Liver (tissue), 9 donors: Measurements from ENCODE around the gene MPRIP. TPM values are rescaled to one million over a fixed set of nuclear protein-coding genes. Genes with fewer than 3 reads are reported as not detected.

Source experiments
- DNase-seq: peaks from one replicate; pipeline ENCODE4 v3.0.0-alpha.2; 2017; ENCODE audit warnings: low spot score
- H3K27ac ChIP-seq, 2 donors: one replicate each; pipeline ENCODE4 v1.7.0; 2013; ENCODE audit warnings: inconsistent platforms in 2 of 2, low read length in 2 of 2, control low read depth in 1 of 2, low read depth in 1 of 2, mild to moderate bottlenecking in 1 of 2
- H3K27me3 ChIP-seq, 4 donors: one replicate each; pipeline versions ENCODE4 v1.6.1 to v1.7.0; 2013; ENCODE audit warnings: low read length in 3 of 4, inconsistent platforms in 1 of 4, mild to moderate bottlenecking in 1 of 4, moderate library complexity in 1 of 4; ENCODE audit not compliant: control insufficient read depth in 4 of 4, insufficient read depth in 4 of 4
- H3K36me3 ChIP-seq, 4 donors: one replicate each; pipeline versions ENCODE4 v1.6.1 to v1.7.0; 2013; ENCODE audit warnings: low read length in 3 of 4, mild to moderate bottlenecking in 3 of 4, low read depth in 1 of 4, moderate library complexity in 1 of 4; ENCODE audit not compliant: control insufficient read depth in 4 of 4, insufficient read depth in 3 of 4
- H3K4me1 ChIP-seq, 4 donors: one replicate each; pipeline versions ENCODE4 v1.6.1 to v1.7.0; 2013; ENCODE audit warnings: low read length in 3 of 4, mild to moderate bottlenecking in 3 of 4, moderate library complexity in 1 of 4; ENCODE audit not compliant: control insufficient read depth in 4 of 4, insufficient read depth in 4 of 4
- H3K4me3 ChIP-seq, 3 donors: one replicate each; pipeline versions ENCODE4 v1.6.1 to v1.7.0; 2013; ENCODE audit warnings: low read length in 3 of 3, control low read depth in 1 of 3, low read depth in 1 of 3, mild to moderate bottlenecking in 1 of 3
- H3K9ac ChIP-seq, 2 donors: one replicate each; pipeline ENCODE4 v1.7.0; 2013; ENCODE audit warnings: low read length in 2 of 2, mild to moderate bottlenecking in 2 of 2, moderate library complexity in 2 of 2, control low read depth in 1 of 2, low read depth in 1 of 2
- H3K9me3 ChIP-seq, 4 donors: one replicate each; pipeline versions ENCODE4 v1.6.1 to v1.7.0; 2013; ENCODE audit warnings: low read length in 3 of 4; ENCODE audit not compliant: control insufficient read depth in 4 of 4
- CTCF ChIP-seq: fragments of 150-350 bp; IDR thresholded peaks from 2 replicates; pipeline ENCODE4 v1.5.1; 2017; ENCODE audit warnings: improper control_type of control experiment, low read depth, low read length; ENCODE audit not compliant: missing input control
- EGR1 ChIP-seq, 2 donors: IDR thresholded peaks; 2 replicates each; pipeline ENCODE4 v1.6.1; 2016 to 2018; ENCODE audit warnings: antibody characterized with exemption in 2 of 2, low read depth in 2 of 2
- FOXA1 ChIP-seq: IDR thresholded peaks from 2 replicates; pipeline ENCODE4 v1.6.1; 2016; ENCODE audit warnings: antibody characterized with exemption
- FOXA2 ChIP-seq: IDR thresholded peaks from 2 replicates; pipeline ENCODE4 v1.6.1; 2016; ENCODE audit warnings: antibody characterized with exemption
- HNF4A ChIP-seq, 2 donors: conservative IDR thresholded peaks; 2 replicates each; pipeline ENCODE4 v1.6.1; 2016; ENCODE audit warnings: antibody characterized with exemption in 2 of 2, mild to moderate bottlenecking in 2 of 2
- MAX ChIP-seq: IDR thresholded peaks from 2 replicates; pipeline ENCODE4 v1.6.1; 2016; ENCODE audit warnings: antibody characterized with exemption
- RAD21 ChIP-seq, 2 donors: IDR thresholded peaks; 2 replicates each; pipeline ENCODE4 v1.6.1; 2016; ENCODE audit warnings: antibody characterized with exemption in 2 of 2, mild to moderate bottlenecking in 2 of 2
- REST ChIP-seq: IDR thresholded peaks from 2 replicates; pipeline ENCODE4 v1.6.1; 2016; ENCODE audit warnings: antibody characterized with exemption, mild to moderate bottlenecking
- SP1 ChIP-seq: IDR thresholded peaks from 2 replicates; pipeline ENCODE4 v1.6.1; 2018; ENCODE audit warnings: antibody characterized with exemption, mild to moderate bottlenecking
- TAF1 ChIP-seq: conservative IDR thresholded peaks from 2 replicates; pipeline ENCODE4 v1.6.1; 2016; ENCODE audit warnings: antibody characterized with exemption, mild to moderate bottlenecking
- YY1 ChIP-seq: IDR thresholded peaks from 2 replicates; pipeline ENCODE4 v1.6.1; 2016; ENCODE audit warnings: antibody characterized with exemption, mild to moderate bottlenecking
- polyA plus RNA-seq, 2 donors: library from polyadenylated mRNA; stranded (reverse) in 1 of 2; unstranded in 1 of 2; fragments of 200-250 nt in 1 of 2; fragments of >200 nt in 1 of 2; fragmentation: Nextera tagmentation in 1 of 2; extraction: Ambion mirVana in 1 of 2; gene quantifications; one replicate each; pipeline versions ENCODE4 v1.2.1 to v1.2.3, GENCODE V29; 2013 to 2015
- total RNA-seq, 2 donors: library from RNA; depleted of rRNA; stranded (reverse); fragments of >200 nt; gene quantifications; one replicate each; pipeline ENCODE4 v1.2.3, GENCODE V29; 2014
- donor health status: healthy.
- donor health status: healthy.
- donor health status: healthy.
- donor health status: healthy.
- donor health status: healthy.

MPRIP gene
- total and polyA plus RNA-seq, 4 donors = 21.2 to 61.9 (median 34.7) TPM

GRCh38 chr17:17033466-17033865 lies 8.8 kb upstream of the MPRIP start (continued):
- TF ChIP-seq REST = no peak
- TF ChIP-seq YY1 = no peak
- no peak for TF ChIP-seq HNF4A (conservative IDR thresholded peaks at IDR 0.05)
- no peak for TF ChIP-seq FOXA2

- Histone ChIP-seq H3K4me1 (peaks cover 3 to 16% (median 12%) of the 10 kb centered on the region in 4 donors), H3K36me3 (no peaks in the 10 kb centered on the region)
These were observed 8.2 kb upstream of the MPRIP start for GRCh38 chr17:17034026-17034425.

More at GRCh38 chr17:17034026-17034425, 8.2 kb upstream of the MPRIP start:
- Histone ChIP-seq H3K9me3 (no peaks in the 10 kb centered on the region), H3K27ac (no peak overlapping the region), H3K27me3 (no peaks in the 10 kb centered on the region), H3K4me3 (no peak overlapping the region), H3K9ac (no peak overlapping the region)
- DNase-seq = no peak
- no peak for TF ChIP-seq SP1
- TF ChIP-seq MAX = no peak
- TF ChIP-seq FOXA1 = no peak
- no peak for TF ChIP-seq EGR1 (IDR thresholded peaks at IDR 0.05; ENCODE audit: low read depth in 2 of 2)
- TF ChIP-seq HNF4A (conservative IDR thresholded peaks at IDR 0.05) = no peak
- no peak for TF ChIP-seq RAD21 (IDR thresholded peaks at IDR 0.05)
- no peak for TF ChIP-seq CTCF
- TF ChIP-seq REST = no peak
- no peak for TF ChIP-seq TAF1
